ENCODE data around the gene PTGDS.

DNA sequence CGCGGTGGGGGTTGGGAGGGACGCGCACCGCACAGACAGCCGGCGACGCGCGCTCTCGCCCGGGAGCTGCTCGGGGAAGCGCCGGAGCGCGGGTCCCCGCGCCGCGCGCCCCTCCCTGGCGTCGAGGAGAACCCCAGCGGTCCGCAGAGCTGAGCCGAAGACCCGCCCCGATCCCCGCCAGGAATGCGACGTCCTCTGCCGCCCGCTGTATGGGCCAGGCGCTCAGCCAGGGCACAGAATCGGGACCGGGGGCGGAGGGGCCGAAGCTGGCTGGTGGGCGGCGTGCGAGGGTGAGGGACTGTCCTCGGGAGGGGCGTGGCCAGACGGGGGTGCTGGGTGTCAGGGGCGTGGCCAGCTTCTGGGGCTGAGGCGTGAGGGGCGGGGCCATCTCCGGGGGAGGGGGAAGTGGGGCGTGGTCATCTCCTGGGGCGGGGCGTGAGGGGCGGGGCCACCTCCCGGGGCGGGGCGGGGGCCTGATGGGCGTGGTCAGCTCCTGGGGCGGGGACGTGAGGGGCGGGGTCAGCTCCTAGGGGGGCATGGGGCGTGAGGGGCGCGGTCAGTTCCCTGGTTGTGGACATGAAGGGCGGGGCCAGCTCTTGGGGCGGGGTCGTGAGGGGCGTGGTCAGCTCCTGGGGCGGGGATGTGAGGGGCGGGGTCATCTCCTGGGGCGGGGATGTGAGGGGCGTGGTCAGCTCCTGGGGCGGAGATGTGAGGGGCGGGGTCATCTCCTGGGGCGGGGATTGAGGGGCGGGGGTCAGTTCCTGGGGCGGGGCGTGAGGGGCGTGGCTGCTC is 965 bp downstream of the PTGDS start:
- TF ChIP-seq POLR2A (IDR thresholded peaks at IDR 0.05; ENCODE audit: low read length) (no peak), GATA1 (IDR thresholded peaks at IDR 0.05; ENCODE audit: low read depth, low read length) (no peak)

Measured in erythroblast (primary cell).